Upper lobe of right lung (tissue), 1 donor: ENCODE measurements around the gene MUC12. TPM values are rescaled to one million over a fixed set of nuclear protein-coding genes. Genes with fewer than 3 reads are reported as not detected.

Experiments
- ATAC-seq: fragments of 200-7000 bp; cut with Tn5 transposase; one replicate; pipeline ENCODE4 v1.9.1; 2020; ENCODE audit warnings: mild to moderate bottlenecking, moderate library complexity
- DNase-seq: peaks from one replicate; pipeline ENCODE4 v3.0.0-alpha.2; 2020
- H3K27ac ChIP-seq: fragments of 200-600 bp; one replicate; pipeline ENCODE4 v1.8.0; 2022
- H3K27me3 ChIP-seq: fragments of 200-600 bp; one replicate; pipeline ENCODE4 v1.8.0; 2022; ENCODE audit warnings: mild to moderate bottlenecking
- H3K36me3 ChIP-seq: fragments of 200-600 bp; one replicate; pipeline ENCODE4 v1.8.0; 2022
- H3K4me1 ChIP-seq: fragments of 200-600 bp; one replicate; pipeline ENCODE4 v1.8.0; 2022
- H3K4me3 ChIP-seq: fragments of 200-600 bp; one replicate; pipeline ENCODE4 v1.8.0; 2022; ENCODE audit warnings: mild to moderate bottlenecking
- H3K9me3 ChIP-seq: fragments of 200-600 bp; one replicate; pipeline ENCODE4 v1.8.0; 2022
- CTCF ChIP-seq: fragments of 200-600 bp; IDR thresholded peaks from one replicate; pipeline ENCODE4 v1.8.0; 2022; ENCODE audit warnings: antibody characterized with exemption
- intact Hi-C: fragments of 100-400 bp; cut with DNase I; formaldehyde crosslinking; loops from one replicate; pipeline ENCODE4 v1.11.0; 2022
- total RNA-seq: library from RNA; stranded (reverse); fragmentation: NEBNext Ultra II Directional; extraction: Animal tissue kit (Norgen Biotek cat#: 25700); gene quantifications from one replicate; pipeline ENCODE4 v1.2.1, GENCODE V29; 2021
- donor health status: DM: no; HTN: yes; CAD: no; lungs with severe emphysema.

The MUC12 gene
- total RNA-seq, 1 donor from 2014 or later, result not detected

GRCh38 chr7:100964630-100965029 is 4.7 kb upstream of the MUC12 start:
- ATAC-seq (no peak), DNase-seq (no peak)
- Histone ChIP-seq H3K4me1 (peaks cover 12% of the 10 kb centered on the region), H3K36me3 (no peaks in the 10 kb centered on the region), H3K9me3 (no peaks in the 10 kb centered on the region), H3K27me3 (peaks cover 72% of the 10 kb centered on the region), H3K27ac (no peak overlapping the region), H3K4me3 (no peak overlapping the region)
- no peak for TF ChIP-seq CTCF
- intact Hi-C loops, result no loop called here

GRCh38 chr7:100965045-100965722 is 4.2 kb upstream of the MUC12 start:
- no peak overlapping the region for H3K27ac ChIP-seq
- H3K36me3 ChIP-seq, result no peaks in the 10 kb centered on the region
- ATAC-seq (no peak), DNase-seq (no peak)
- peaks cover 75% of the 10 kb centered on the region for H3K27me3 ChIP-seq
- peaks cover 12% of the 10 kb centered on the region for H3K4me1 ChIP-seq
- intact Hi-C loops, result no loop called here
- H3K9me3 ChIP-seq, result no peaks in the 10 kb centered on the region
- peak overlapping the region; percentile 35 for H3K4me3 ChIP-seq
- TF ChIP-seq CTCF, result no peak

GRCh38 chr7:100965723-100966541 is 3.4 kb upstream of the MUC12 start:
- H3K27me3 ChIP-seq, result peaks cover 71% of the 10 kb centered on the region
- DNase-seq (peak; percentile 91), ATAC-seq (peak; percentile 88)
- TF ChIP-seq CTCF, result peak; percentile 67
- intact Hi-C loops, result no loop called here
- H3K27ac ChIP-seq, result no peak overlapping the region
- H3K4me1 ChIP-seq, result peaks cover 12% of the 10 kb centered on the region
- H3K4me3 ChIP-seq, result peak overlapping the region; percentile 35
- H3K36me3 ChIP-seq, result no peaks in the 10 kb centered on the region
- no peaks in the 10 kb centered on the region for H3K9me3 ChIP-seq

- Histone ChIP-seq H3K27ac (no peak overlapping the region), H3K4me3 (peak overlapping the region; percentile 35), H3K4me1 (peaks cover 12% of the 10 kb centered on the region), H3K27me3 (peaks cover 63% of the 10 kb centered on the region), H3K36me3 (no peaks in the 10 kb centered on the region), H3K9me3 (no peaks in the 10 kb centered on the region)
- peak; percentile 68 for DNase-seq
- ATAC-seq, result no peak
- intact Hi-C loops, result no loop called here
- TF ChIP-seq CTCF, result no peak
These were observed 2.6 kb upstream of the MUC12 start for GRCh38 chr7:100966542-100967291.

- Histone ChIP-seq H3K27me3 (peaks cover 63% of the 10 kb centered on the region), H3K9me3 (no peaks in the 10 kb centered on the region), H3K4me3 (no peak overlapping the region), H3K4me1 (peaks cover 12% of the 10 kb centered on the region), H3K36me3 (no peaks in the 10 kb centered on the region), H3K27ac (no peak overlapping the region)
- DNase-seq (no peak), ATAC-seq (no peak)
- TF ChIP-seq CTCF, result no peak
- intact Hi-C loops, result no loop called here
These were observed 2.0 kb upstream of the MUC12 start for GRCh38 chr7:100967292-100967863.
